Subcutaneous abdominal adipose tissue (tissue), 5 donors: Measurements from ENCODE around the gene RPL7L1.

Experiments
- H3K27ac ChIP-seq: one replicate; pipeline ENCODE4 v1.7.0; 2013; ENCODE audit warnings: low read depth, mild to moderate bottlenecking, inconsistent platforms, low read length, moderate library complexity
- H3K27me3 ChIP-seq, 5 donors: one replicate each; pipeline ENCODE4 v1.7.0; 2013; ENCODE audit warnings: low read length in 5 of 5, inconsistent platforms in 1 of 5; ENCODE audit not compliant: control insufficient read depth in 5 of 5, insufficient read depth in 4 of 5
- H3K36me3 ChIP-seq, 5 donors: one replicate each; pipeline ENCODE4 v1.7.0; 2013; ENCODE audit warnings: low read length in 5 of 5; ENCODE audit not compliant: control insufficient read depth in 5 of 5, insufficient read depth in 5 of 5
- H3K4me1 ChIP-seq, 5 donors: one replicate each; pipeline ENCODE4 v1.7.0; 2013; ENCODE audit warnings: low read length in 5 of 5, mild to moderate bottlenecking in 3 of 5, moderate library complexity in 1 of 5; ENCODE audit not compliant: control insufficient read depth in 5 of 5, insufficient read depth in 5 of 5
- H3K4me3 ChIP-seq, 5 donors: one replicate each; pipeline ENCODE4 v1.7.0; 2013; ENCODE audit warnings: low read length in 5 of 5, low read depth in 1 of 5
- H3K9ac ChIP-seq, 5 donors: one replicate each; pipeline ENCODE4 v1.7.0; 2013; ENCODE audit warnings: low read length in 5 of 5, mild to moderate bottlenecking in 4 of 5, moderate library complexity in 3 of 5
- H3K9me3 ChIP-seq, 5 donors: one replicate each; pipeline ENCODE4 v1.7.0; 2013; ENCODE audit warnings: low read length in 5 of 5; ENCODE audit not compliant: control insufficient read depth in 5 of 5
- donor health status: healthy.
- donor health status: healthy.
- donor health status: healthy.
- donor health status: healthy.
- donor health status: healthy.

RPL7L1 gene

GRCh38 chr6:42907336-42907735 lies 27.9 kb downstream of the RPL7L1 start:
- peaks cover 3 to 11% (median 7%) of the 10 kb centered on the region in 5 donors for H3K27me3 ChIP-seq
- H3K4me1 ChIP-seq = peaks cover 0 to 21% (median 7%) of the 10 kb centered on the region in 5 donors
- H3K9ac ChIP-seq = no peak overlapping the region
- H3K27ac ChIP-seq = no peak overlapping the region
- H3K4me3 ChIP-seq = no peak overlapping the region
- no peaks in the 10 kb centered on the region for H3K36me3 ChIP-seq
- H3K9me3 ChIP-seq = no peaks in the 10 kb centered on the region

GRCh38 chr6:42909835-42910234 lies 30.4 kb downstream of the RPL7L1 start:
- Histone ChIP-seq H3K9ac (no peak overlapping the region), H3K27me3 (peaks cover 3 to 14% (median 7%) of the 10 kb centered on the region in 5 donors), H3K36me3 (no peaks in the 10 kb centered on the region), H3K9me3 (no peaks in the 10 kb centered on the region), H3K4me3 (no peak overlapping the region), H3K4me1 (peaks cover 0 to 21% (median 7%) of the 10 kb centered on the region in 5 donors), H3K27ac (no peak overlapping the region)

- Histone ChIP-seq H3K9ac (peak overlapping the region in 1 of 5 donors; percentile 41), H3K4me1 (peaks cover 0 to 11% (median 7%) of the 10 kb centered on the region in 5 donors), H3K36me3 (no peaks in the 10 kb centered on the region), H3K27ac (no peak overlapping the region), H3K4me3 (peak overlapping the region in 1 of 5 donors; percentile 22), H3K9me3 (no peaks in the 10 kb centered on the region), H3K27me3 (peaks cover 3 to 23% (median 12%) of the 10 kb centered on the region in 5 donors)
Measured at GRCh38 chr6:42911171-42912021, 32.0 kb downstream of the RPL7L1 start.

GRCh38 chr6:42914546-42914945 lies 35.1 kb downstream of the RPL7L1 start:
- Histone ChIP-seq H3K27me3 (peaks cover 3 to 25% (median 12%) of the 10 kb centered on the region in 5 donors), H3K9ac (no peak overlapping the region), H3K36me3 (no peaks in the 10 kb centered on the region), H3K4me1 (peaks cover 0 to 7% (median 7%) of the 10 kb centered on the region in 5 donors), H3K27ac (no peak overlapping the region), H3K9me3 (no peaks in the 10 kb centered on the region), H3K4me3 (no peak overlapping the region)

- H3K4me1 ChIP-seq = peaks cover 0 to 7% (median 7%) of the 10 kb centered on the region in 5 donors
- H3K27ac ChIP-seq = no peak within 1 kb of the TSS
- no peaks in the 10 kb centered on the region for H3K9me3 ChIP-seq
- H3K4me3 ChIP-seq = no peak within 1 kb of the TSS
- no peaks in the 10 kb centered on the region for H3K36me3 ChIP-seq
- peaks cover 3 to 25% (median 12%) of the 10 kb centered on the region in 5 donors for H3K27me3 ChIP-seq
- H3K9ac ChIP-seq = no peak within 1 kb of the TSS
Measured at GRCh38 chr6:42915732-42916131, 36.3 kb downstream of the RPL7L1 start, which contains the start of gene PTCRA. PTCRA (plus strand) TSS chr6:42916053; CDS start chr6:42916070, 17 bp downstream.

- no peak overlapping the region for H3K4me3 ChIP-seq
- no peaks in the 10 kb centered on the region for H3K9me3 ChIP-seq
- H3K4me1 ChIP-seq = peaks cover 0 to 6% (median 5%) of the 10 kb centered on the region in 5 donors
- H3K9ac ChIP-seq = no peak overlapping the region
- H3K27ac ChIP-seq = no peak overlapping the region
- H3K36me3 ChIP-seq = no peaks in the 10 kb centered on the region
- peaks cover under 1 to 22% (median 10%) of the 10 kb centered on the region in 5 donors for H3K27me3 ChIP-seq
Measured at GRCh38 chr6:42916288-42916687, 36.9 kb downstream of the RPL7L1 start.

GRCh38 chr6:42921801-42922200 lies 42.4 kb downstream of the RPL7L1 start:
- peaks cover 3 to 7% (median 5%) of the 10 kb centered on the region in 5 donors for H3K27me3 ChIP-seq
- no peak overlapping the region for H3K27ac ChIP-seq
- H3K36me3 ChIP-seq = no peaks in the 10 kb centered on the region
- H3K9ac ChIP-seq = no peak overlapping the region
- H3K4me3 ChIP-seq = no peak overlapping the region
- no peaks in the 10 kb centered on the region for H3K9me3 ChIP-seq
- H3K4me1 ChIP-seq = peaks cover 0 to 9% (median 4%) of the 10 kb centered on the region in 5 donors

- Histone ChIP-seq H3K9me3 (no peaks in the 10 kb centered on the region), H3K27me3 (peaks cover 3 to 7% (median 5%) of the 10 kb centered on the region in 5 donors), H3K4me3 (no peak overlapping the region), H3K27ac (no peak overlapping the region), H3K4me1 (peaks cover 1 to 13% (median 9%) of the 10 kb centered on the region in 5 donors), H3K9ac (no peak overlapping the region), H3K36me3 (no peaks in the 10 kb centered on the region)
Measured at GRCh38 chr6:42923666-42924065, 44.2 kb downstream of the RPL7L1 start.

- Histone ChIP-seq H3K9me3 (no peaks in the 10 kb centered on the region), H3K27me3 (peaks cover 3 to 7% (median 5%) of the 10 kb centered on the region in 5 donors), H3K4me3 (no peak overlapping the region), H3K27ac (no peak overlapping the region), H3K9ac (no peak overlapping the region), H3K4me1 (peaks cover 4 to 29% (median 19%) of the 10 kb centered on the region in 5 donors), H3K36me3 (no peaks in the 10 kb centered on the region)
Measured at GRCh38 chr6:42925248-42925857, 45.9 kb downstream of the RPL7L1 start.
